GM19238 (cell line): ENCODE data around the gene POLL.
"Not testable (repeated sequence)": the region's sequence is repeated elsewhere in the genome, so short reads cannot be mapped to it uniquely, and the experiment has no call there.

Experiments
- DNase-seq: peaks from one replicate; pipeline ENCODE4 v3.0.0; 2011; ENCODE audit warnings: low spot score; ENCODE audit not compliant: insufficient read length

Gene POLL

GRCh38 chr10:101587725-101588653 lies at the start of gene POLL, which contains the start of gene DPCD:
Gene POLL (minus strand): TSS chr10:101588257. CDS start chr10:101587360, 897 bp downstream.
Gene DPCD (plus strand): TSS chr10:101588321. CDS start chr10:101588337, 16 bp downstream.
- DNase-seq: peak; percentile 97

GRCh38 chr10:101633510-101633909 lies 45.5 kb upstream of the POLL start:
- not testable (repeated sequence) for DNase-seq

GRCh38 chr10:101631821-101632475 lies 43.9 kb upstream of the POLL start:
- no peak for DNase-seq

GRCh38 chr10:101630633-101630920 lies 42.5 kb upstream of the POLL start:
- no peak for DNase-seq

GRCh38 chr10:101629837-101630632 lies 42.0 kb upstream of the POLL start:
- DNase-seq: no peak

GRCh38 chr10:101625821-101626412 lies 37.9 kb upstream of the POLL start:
- DNase-seq: no peak

- no peak for DNase-seq
These were observed 36.6 kb upstream of the POLL start for GRCh38 chr10:101624526-101625102.

GRCh38 chr10:101623528-101623927 lies 35.5 kb upstream of the POLL start:
- DNase-seq: no peak

GRCh38 chr10:101619983-101620382 lies 31.9 kb upstream of the POLL start:
- no peak for DNase-seq

- DNase-seq: no peak
These were observed 30.8 kb upstream of the POLL start for GRCh38 chr10:101618871-101619270.

GRCh38 chr10:101617824-101618568 lies 29.9 kb upstream of the POLL start:
- no peak for DNase-seq

GRCh38 chr10:101617102-101617823 lies 29.2 kb upstream of the POLL start:
- DNase-seq: peak; percentile 40

- DNase-seq: no peak
These were observed 28.5 kb upstream of the POLL start for GRCh38 chr10:101616415-101617101.

GRCh38 chr10:101615525-101616116 lies 27.6 kb upstream of the POLL start:
- no peak for DNase-seq

- DNase-seq: no peak
These were observed 26.8 kb upstream of the POLL start for GRCh38 chr10:101614663-101615524.

- no peak for DNase-seq
These were observed 25.6 kb upstream of the POLL start for GRCh38 chr10:101613646-101614045.

GRCh38 chr10:101612872-101613271 lies 24.8 kb upstream of the POLL start:
- no peak for DNase-seq

- DNase-seq: no peak
These were observed 24.0 kb upstream of the POLL start for GRCh38 chr10:101612086-101612485.
